GM10248 (cell line): ENCODE data around the gene METTL8.
A peak's percentile ranks its signal among the peaks of the same experiment; 100 is the strongest.
"Not testable (repeated sequence)": the region's sequence is repeated elsewhere in the genome, so short reads cannot be mapped to it uniquely, and the experiment has no call there.

Experiments used
- CTCF ChIA-PET: fragments of 300-600 bp; sonication (Branson Sonifier 250); formaldehyde crosslinking; extraction: SDS; loops from one replicate; lab custom pipeline; 2021; ENCODE audit warnings: antibody characterized with exemption; lab: Yijun Ruan, JAX
- POLR2A ChIA-PET: fragments of 350-650 bp; sonication (Branson Sonifier 250); formaldehyde crosslinking; extraction: SDS; loops from one replicate; lab custom pipeline; 2020; ENCODE audit warnings: antibody characterized with exemption; lab: Yijun Ruan, JAX
- DNase-seq: peaks from one replicate; pipeline ENCODE4 v3.0.0; 2012; ENCODE audit errors: extremely low spot score
- CTCF ChIP-seq: IDR thresholded peaks from 2 replicates; pipeline ENCODE4 v1.5.1; 2012; ENCODE audit warnings: mild to moderate bottlenecking, low read depth; ENCODE audit errors: extremely low read depth, missing control alignments, control extremely low read depth

Gene METTL8

GRCh38 chr2:171365778-171366177 is 68.0 kb downstream of the METTL8 start:
- DNase-seq = no peak
- ChIA-PET POLR2A (no interaction called here), CTCF (interaction anchor here (0.9 kb wide), 1 partner anchor 17 kb away, joined by 3 read pairs; no protein-coding TSS in a partner anchor)
- TF ChIP-seq CTCF = no peak

- no peak for DNase-seq
- ChIA-PET CTCF (no interaction called here), POLR2A (no interaction called here)
- TF ChIP-seq CTCF = no peak
Observed at GRCh38 chr2:171365232-171365631, 68.6 kb downstream of the METTL8 start.

DNA sequence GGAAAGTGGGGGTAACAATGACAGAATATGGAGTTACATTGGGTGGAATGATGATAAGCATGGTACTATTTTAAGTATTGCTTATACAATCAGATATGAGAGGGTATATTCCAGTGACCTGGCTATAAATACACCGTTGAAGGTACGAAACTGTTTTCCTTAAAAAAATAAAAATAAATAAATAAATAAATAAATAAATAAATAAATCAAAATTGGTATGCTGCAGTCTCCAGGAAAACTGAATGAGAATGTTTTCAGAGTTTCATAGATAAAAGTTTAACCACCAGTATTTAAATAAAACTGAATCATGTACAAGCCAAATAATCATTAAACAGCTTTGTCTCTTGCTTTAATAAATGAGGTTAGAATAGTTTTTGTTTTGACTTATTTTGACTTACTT is 71.4 kb downstream of the METTL8 start:
- no peak for DNase-seq
- ChIA-PET POLR2A (no interaction called here), CTCF (interaction anchor here (1.0 to 1.3 kb wide), 3 partner anchors 15 to 27 kb away, joined by 3 to 4 read pairs (median 3); no protein-coding TSS in a partner anchor)
- TF ChIP-seq CTCF = no peak

DNA sequence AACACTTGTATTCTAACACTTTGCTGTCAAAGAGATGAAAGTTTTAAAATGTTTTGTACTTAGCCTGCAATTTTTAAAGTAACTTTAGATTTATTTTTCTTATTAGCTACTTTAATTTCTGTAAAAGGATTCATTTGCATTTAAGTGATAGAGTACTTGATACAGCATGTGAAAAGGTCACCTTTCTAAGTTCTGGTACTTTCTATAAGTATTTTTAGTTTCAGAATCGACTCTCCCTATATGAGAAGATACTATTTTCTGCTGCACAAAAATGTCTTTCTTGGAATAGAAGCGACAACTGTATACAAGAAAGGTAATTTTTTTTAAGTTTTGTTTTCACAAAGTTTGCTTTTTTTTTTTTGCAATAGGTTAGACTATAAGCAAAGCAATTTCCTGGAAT is 72.9 kb downstream of the METTL8 start:
- CTCF ChIA-PET = interaction anchor here (0.7 to 1.1 kb wide), 3 partner anchors 9 to 36 kb away, joined by 3 to 4 read pairs (median 3); no protein-coding TSS in a partner anchor
- POLR2A ChIA-PET = no interaction called here
- no peak for DNase-seq
- TF ChIP-seq CTCF = no peak

GRCh38 chr2:171353746-171354145 is 80.0 kb downstream of the METTL8 start:
- CTCF ChIA-PET = interaction anchor here (1.0 kb wide), 1 partner anchor 63 kb away, joined by 3 read pairs; no protein-coding TSS in a partner anchor
- DNase-seq, POLR2A ChIA-PET: not testable (repeated sequence)

DNA sequence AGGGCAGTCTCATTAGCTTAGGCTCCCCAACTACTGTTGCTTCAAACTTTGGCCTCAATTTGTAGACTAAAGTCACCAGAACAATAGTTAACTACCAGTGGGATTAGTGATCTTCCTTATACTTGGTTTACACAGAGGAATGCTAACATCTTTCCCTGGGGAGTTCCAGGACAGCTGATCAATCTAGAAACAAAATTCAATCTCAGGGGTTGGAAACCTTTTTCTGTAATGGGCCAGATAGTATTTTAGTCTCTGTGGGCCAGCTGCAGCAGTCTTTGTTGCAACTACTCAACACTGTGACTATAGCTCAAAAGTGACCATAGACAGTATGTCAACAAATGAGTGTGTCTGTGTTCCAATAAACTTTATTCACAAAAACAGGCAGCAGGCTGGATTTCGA is 85.7 kb downstream of the METTL8 start:
- CTCF ChIA-PET = interaction anchor here (0.6 to 3.3 kb wide), 17 partner anchors 10 to 237 kb away, joined by 3 to 19 read pairs (median 3); no protein-coding TSS in a partner anchor
- POLR2A ChIA-PET = interaction anchor here (0.5 to 1.2 kb wide), 4 partner anchors 12 to 86 kb away, joined by 3 to 10 read pairs (median 4); partner anchors contain the start of genes DCAF17 and METTL8
- no peak for TF ChIP-seq CTCF

GRCh38 chr2:171347591-171348032 is 86.2 kb downstream of the METTL8 start:
- TF ChIP-seq CTCF = no peak
- peak; percentile 20 for DNase-seq
- ChIA-PET CTCF (interaction anchor here (0.6 to 3.3 kb wide), 17 partner anchors 10 to 236 kb away, joined by 3 to 19 read pairs (median 3); no protein-coding TSS in a partner anchor), POLR2A (interaction anchor here (0.5 to 1.2 kb wide), 4 partner anchors 11 to 87 kb away, joined by 3 to 10 read pairs (median 4); partner anchors contain the start of genes DCAF17 and METTL8)

More for the DNA sequence above, 85.7 kb downstream of the METTL8 start:
- DNase-seq = no peak
